ENCODE data around the gene RRP12.

Gene RRP12

DNA sequence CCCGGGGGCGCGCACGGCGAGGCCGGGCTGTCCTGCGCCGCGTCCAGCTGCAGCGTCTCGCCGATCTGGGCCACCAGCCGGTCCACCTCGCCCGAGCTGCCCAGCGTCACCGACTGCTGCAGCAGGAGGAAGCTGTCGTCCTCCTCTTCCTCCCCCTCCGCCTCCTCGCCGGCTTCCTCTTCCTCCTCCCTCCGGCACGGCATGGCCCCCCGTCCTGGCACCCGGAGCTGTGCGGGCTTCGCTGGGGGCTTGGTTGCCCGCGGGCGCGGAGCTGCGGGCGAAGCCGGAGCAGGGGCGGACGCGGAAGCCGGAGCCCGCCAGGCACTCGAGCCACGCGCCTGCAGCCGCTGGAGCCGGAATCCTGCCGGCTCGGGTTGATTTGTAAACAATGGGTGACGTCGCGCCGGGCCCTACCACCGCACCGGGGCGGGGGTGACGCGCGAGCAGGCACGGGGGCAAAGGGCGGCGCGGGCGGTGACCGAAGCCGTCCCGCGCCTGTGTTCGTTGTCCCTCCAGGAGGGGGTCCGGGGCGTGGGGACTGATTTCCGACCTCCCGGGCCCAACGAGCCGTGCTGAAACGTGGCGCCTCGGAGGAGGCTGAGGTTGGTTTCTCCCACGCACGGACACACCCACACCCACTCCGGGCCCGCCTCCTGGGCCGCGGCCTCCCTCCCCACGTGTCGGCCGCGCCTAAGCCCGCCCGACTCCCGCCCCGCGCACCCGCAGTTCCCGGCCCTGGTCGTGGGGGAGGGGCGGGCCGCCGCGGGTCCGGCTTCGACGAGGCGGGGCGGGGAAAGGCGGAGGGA is 66.6 kb downstream of the RRP12 start, which contains the start of gene FRAT2:
Gene FRAT2 (minus strand): TSS at position 360 of the 806 bp plus-strand sequence. CDS start 157 bp downstream, at position 203.
- DNase-seq = peak; percentile 85

DNA sequence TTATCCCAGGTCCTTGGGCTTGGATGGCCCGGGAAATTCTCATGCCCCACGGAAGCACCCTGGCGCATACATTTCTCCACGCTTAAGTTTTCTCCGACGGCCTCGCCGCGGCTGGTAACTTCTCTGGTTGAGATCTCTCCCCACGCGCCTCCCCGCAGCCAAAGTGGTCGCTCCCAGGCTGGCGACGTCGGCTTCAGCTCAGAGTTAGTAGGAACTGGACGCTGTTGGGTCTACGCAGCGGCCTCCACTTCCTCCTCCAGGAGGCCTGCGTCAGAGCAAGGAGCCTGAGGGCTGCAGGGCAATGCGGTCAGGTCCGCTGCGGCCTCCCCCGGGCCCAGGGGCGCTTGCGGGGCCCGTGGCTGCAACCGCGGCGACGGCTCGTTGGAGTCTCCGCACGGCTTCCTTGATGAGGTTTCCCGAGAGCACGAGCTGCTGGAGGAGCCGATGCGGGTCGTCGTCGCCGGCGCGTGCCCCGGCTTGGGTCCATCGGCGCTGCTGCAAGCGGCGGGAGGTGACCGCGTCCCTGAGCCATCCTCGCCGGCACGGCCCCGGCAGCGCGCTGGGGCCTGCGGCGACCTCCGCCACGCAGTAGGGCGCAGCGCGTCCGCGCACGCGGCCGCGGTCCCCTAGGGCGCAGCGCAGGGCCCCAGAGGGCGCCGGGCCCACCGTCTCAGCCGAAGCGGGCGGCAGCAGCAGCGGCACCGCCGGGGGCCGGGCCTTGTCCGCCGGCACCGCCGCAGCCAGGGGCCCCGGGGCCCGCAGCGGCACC is 67.4 kb downstream of the RRP12 start:
- no peak for DNase-seq

DNA sequence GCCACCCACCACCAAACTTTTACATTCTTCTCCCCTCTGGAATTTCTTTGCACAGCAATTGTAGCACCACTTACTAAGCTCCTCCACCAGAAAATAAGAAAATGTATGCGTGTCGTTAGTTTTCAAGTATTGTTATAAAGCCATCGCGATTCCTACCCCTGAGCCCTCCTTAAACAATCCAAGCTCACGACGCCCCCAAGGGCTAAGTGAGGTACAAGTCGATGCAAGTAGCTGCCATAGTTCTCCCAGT is 67.9 kb downstream of the RRP12 start:
- no peak for DNase-seq

DNA sequence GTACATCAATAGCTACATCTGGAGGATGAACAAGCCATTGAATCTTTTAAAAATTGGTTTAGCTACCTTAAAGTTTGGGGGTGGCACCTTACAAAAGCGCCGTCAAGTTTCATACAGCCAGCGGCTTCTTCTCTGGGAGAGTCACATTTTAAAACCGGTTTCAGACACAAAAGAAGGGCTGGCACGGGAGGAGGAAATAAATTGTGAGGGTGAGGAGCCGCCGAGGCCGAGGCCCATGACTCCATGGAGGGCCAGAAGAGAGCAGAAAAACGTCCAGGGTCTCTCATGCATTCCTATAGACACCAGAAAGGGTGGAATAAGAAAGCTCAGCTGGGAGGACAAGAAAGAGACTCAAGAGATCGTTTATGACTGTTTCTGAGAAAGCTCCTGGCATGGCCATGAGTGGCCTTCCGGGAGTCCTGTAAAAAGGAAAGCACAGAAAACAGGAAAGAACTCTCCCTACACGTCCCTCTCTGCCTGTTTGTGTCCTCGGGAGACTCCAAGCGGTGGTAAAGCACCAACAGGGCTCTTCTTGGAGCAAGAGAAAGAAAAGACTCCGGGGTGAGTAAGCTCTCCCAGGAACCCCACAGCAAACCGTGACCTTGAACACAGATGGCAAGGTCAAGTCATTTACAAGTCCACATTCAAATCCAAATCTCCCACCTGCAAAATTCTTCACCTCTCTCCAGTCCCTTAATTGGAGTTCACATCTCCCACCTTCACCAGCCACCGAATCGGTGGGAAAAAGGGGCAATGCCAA is 68.4 kb downstream of the RRP12 start:
- DNase-seq = no peak

DNA sequence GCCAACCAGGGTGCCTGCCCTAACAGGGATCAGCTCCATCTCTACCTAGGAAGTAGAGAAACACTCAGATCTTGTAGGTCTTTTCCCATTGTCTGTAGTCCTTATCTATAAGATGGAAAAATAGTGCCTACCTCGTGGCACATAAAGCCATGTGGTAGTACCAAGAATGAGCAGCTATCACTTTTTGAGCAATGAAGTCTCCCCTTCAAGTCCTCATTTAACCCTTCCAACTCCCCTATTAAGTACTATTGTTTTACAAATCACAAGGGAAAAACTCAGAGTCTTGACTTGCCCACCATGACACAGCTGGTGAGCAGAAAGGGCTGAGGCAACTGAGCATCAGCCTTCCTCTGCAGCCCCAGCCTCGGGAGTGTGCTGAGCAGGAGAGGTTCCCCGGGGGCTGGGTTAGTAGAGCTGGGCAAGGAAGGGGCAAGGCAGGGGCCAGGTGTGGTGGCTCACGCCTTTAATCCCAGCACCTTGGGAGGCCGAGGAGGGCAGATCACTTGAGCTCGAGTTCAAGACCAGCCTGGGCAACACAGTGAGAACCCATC is 69.9 kb downstream of the RRP12 start:
- no peak for DNase-seq

DNA sequence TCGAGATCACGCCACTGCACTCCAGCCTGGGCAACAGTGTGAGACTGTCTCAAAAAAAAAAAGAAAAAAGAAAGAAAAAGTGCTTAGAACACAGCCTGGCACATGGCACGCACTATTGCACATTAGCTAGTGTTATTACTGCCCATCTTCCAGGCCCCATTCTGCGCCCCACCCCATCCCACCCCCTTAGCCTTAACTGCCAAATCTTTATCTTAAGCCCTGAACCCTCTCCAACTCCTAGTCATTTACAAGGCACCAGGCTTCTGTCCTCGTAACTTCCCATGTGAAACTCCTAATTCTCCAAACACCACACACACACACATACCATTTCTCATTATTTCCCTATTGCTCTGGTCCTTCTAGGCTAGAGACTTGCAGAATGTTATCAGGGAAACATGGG is 71.4 kb downstream of the RRP12 start:
- no peak for DNase-seq

DNA sequence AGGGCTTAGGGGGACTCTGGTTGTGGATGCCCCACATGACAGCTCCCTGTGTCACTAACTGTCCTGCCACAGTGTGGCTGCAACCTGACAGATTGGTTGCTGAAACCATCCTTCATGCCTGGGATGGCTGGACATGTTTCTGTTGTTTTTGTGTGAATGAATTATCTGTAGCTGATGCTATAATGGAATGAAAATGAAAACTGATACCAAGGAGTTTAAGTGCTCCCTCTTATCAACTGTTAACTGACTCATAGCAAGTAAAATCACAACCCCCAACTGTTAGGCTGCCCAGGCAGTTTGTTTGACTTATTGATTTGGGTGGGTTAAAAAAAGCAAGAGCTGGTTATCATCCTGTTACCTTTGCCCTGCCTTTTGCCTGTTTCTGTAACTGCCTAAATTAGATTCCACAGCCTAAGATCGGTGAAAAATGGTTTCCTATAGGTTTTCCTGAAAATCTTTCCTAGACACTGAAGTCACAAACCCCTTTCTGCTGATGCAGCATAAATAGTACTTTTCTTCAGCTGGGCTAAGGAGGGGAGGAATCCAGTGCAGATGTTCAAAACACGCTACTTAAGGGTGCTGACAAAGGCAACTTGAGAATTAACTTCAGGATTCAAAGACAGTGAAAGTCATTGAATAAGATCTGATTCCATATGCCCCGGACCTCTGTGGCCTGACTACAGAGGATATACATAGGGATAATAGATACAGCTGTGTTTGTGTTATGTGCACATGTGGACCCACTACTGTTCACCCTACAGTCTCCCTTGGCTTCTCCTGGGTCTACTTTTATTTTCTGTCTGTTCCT is 72.3 kb downstream of the RRP12 start:
- DNase-seq = no peak

DNA sequence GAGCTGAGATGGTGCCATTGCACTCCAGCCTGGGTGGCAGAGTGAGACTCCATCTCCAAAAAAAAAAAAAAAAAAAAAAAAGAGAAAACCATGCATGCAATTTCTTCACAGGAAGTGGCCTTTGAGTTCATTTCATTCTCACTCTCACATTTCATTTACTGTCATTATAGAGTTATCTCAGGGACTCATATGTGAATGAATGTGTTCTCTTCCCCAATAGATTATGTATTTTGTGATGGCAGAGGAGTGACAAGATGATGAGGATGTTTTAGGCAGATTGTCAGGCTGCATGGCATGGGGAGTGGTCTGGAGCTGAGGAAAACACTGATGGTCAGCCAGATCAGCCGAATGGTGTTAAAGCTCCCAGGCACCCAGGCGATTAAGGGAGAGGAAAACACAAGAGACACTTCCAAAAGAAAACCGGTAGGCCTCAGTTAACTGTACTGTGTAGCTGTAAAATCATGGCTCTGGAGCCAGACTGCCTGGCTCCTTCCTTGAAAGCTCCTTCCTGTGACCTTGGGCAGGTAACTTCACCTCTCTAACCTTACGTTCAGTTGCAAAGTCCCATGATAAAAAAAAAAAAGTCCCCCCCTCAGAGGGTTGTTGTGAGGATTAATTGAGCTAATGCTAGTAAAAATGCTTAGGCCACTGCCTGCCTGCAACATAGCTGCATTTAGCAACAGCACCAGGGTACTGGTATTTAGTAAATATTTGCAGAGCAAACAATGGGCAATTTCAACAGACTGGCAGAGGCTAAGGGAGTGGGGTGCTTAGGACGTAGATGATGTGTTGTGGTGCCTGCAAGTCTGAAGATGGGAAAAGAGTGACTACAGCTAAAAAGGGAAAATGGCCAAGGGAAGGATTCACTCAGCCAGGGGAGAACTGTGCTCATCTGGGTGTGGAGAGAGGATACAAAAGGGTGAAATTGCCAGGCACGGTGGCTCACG is 73.5 kb downstream of the RRP12 start:
- DNase-seq = no peak

DNA sequence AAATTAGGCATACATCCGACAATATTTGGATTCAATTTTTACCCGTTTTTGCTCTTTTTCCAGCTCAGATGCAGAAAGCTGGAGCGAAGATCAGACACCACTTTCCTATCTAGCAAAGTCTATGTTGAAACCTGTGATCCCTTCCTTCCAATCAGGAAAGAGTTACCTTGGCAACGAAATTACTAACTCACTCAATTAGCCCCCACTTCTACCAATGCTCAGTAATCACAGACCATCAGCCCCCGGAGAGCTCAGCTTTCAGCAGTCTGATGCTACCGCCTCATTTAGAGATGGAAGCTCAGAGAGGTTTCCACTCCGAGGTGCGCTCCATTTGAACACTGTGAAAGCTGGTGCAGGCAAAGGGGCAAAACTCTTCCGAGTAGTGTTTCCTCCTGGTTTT is 75.4 kb downstream of the RRP12 start:
- DNase-seq = no peak

DNA sequence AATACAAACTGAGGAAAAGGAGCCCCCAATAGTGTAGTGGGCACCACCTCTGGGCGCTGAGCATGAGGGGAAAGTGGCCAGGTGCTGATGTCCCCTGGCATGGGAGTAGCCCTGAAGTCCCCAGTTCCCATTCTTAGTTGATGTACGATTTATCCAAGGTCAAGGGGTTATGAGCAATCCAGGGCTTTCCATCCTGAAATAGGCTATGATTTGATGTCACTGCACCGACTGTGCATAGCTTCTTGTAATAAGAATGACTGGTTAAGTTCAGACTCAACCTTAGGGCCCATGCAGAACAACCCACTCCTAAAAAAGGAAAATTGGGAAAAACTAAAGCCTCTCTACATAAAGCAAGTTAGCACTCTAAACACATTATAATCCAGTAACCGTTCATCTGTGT is 77.6 kb downstream of the RRP12 start:
- DNase-seq = no peak

DNA sequence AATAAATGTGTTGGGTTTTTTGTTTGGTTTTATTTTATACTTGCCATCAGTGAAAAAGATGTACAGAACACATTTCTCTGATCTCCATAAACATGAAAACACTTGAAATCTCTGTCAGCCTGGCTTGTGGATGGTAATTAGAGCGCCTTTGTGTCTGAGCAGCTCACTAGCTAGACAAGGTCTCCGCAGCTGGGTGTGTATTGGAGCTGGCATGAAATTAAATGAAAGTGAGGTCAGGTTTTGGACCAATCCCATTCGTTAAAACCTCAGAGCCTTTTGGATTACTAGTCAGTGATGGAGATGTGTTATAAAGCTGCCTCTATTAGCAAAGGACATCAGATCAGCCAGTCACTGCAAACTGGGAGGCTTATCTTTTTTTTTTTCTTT is 79.3 kb downstream of the RRP12 start:
- DNase-seq = no peak

DNA sequence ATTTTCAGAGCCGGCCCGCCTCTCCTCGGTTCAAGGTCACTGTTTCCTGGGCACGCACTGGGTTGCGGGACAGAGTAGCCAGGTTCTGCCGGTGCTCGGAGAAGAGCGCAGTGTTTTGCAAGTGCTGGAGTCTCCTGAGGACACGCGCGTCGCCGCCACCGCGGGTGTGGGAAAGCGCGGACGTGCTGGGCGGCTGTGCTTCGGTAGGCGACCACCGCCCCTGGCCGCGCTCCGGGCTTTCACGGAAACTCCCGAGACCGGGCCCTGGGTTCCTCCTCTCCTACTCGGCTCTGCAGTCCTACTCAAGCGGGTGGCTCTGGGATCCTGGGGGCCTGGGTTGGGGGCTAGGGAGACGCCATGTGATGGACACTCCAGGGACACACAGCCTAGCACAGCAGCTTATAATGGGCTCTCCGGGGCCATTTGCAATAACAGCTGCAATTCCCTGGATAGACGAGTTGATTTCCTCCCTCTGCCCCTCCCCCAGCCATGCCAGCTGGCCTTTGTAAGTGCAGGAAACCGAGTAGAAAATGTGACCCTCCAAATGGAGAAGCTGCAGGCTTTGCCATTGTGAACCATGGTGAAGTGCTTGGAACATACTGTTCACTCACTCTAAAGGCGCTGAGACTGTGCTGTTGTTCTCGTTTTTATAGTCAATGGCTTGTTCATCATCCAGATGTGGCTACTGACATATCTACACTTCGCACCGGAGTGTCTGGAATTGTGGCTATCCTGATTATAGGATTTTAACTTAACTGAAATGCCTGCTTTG is 79.9 kb downstream of the RRP12 start:
- DNase-seq = no peak

DNA sequence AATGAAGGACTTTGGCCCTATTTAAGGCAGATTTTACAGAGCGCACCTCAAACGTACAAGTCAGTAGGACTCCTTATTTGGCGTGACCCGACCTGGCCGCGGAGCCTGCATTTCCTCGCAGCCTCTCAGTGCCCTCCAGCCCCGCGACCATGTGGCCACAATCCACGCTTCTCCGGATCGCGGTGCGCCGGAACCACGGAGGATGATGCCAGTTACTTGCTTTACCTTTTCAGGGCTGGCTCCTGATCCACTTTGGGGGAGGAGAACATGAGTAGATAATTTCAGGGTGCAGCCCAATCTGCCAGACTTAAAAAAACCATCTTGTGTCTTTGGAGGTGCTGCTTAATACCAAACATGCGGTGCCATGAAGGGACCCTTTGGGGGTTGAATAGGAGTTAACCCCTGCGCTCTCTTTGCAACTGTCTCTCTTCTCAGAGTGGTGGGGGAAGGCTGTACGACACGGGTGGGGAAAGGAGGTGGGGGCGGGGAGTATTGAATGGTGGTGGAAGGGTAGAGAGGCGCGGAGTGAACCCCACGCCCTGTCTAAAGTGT is 80.6 kb downstream of the RRP12 start:
- DNase-seq = peak; percentile 5

DNA sequence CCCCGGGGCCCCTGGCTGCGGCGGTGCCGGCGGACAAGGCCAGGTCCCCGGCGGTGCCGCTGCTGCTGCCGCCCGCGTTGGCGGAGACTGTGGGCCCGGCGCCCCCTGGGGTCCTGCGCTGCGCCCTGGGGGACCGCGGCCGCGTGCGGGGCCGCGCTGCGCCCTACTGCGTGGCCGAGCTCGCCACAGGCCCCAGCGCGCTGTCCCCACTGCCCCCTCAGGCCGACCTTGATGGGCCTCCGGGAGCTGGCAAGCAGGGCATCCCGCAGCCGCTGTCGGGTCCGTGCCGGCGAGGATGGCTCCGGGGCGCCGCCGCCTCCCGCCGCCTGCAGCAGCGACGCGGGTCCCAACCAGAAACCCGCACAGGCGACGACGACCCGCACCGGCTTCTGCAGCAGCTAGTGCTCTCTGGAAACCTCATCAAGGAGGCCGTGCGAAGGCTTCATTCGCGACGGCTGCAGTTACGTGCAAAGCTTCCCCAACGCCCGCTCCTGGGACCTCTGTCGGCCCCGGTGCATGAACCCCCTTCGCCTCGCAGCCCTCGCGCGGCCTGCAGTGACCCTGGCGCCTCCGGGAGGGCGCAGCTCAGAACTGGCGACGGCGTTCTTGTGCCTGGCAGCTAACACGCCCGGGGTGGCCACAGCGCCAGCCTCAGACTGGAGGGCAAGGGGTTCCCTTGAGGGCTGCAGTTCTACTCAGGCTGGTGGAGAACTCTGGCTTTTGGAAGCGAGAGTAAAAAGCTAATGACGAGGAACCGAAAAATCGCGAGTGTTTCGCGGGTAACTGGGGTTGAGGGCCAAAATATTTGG is 81.3 kb downstream of the RRP12 start:
- DNase-seq = peak; percentile 29

DNA sequence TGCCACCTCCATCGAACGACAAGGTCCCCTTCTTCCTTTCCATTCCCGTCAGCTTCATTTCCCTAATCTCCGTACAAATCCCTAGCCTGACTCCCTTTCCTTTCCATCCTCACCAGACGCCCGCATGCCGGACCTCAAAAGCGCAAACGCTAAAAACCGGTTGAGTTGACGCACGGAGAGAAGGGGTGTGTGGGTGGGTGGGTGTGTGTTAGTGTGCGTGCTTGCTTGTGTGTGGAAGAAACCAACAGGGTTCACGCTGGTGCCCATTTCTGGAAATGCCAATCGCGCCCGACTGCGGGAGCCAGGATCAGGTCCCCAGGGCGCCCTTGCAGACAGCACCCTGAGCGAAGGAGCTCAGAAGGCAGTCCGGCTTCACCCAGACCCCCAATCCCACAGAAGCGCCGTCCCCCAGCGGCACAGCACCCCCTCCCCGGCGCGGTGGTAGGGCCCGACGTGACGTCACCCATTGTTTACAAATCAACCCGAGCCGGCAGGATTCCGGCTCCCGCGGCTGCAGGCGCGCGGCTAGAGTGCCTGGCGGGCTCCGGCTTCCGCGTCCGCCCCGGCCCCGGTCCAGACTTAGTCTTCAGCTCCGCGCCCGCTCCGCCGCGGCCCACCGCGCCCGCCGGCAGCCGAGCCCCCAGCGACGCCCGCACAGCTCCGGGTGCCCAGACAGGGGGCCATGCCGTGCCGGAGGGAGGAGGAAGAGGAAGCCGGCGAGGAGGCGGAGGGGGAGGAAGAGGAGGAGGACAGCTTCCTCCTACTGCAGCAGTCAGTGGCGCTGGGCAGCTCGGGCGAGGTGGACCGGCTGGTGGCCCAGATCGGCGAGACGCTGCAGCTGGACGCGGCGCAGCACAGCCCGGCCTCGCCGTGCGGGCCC is 82.1 kb downstream of the RRP12 start, which contains the start of gene FRAT1:
Gene FRAT1 (plus strand): TSS at position 500 of the 880 bp plus-strand sequence. CDS start 183 bp downstream, at position 683.
- peak; percentile 88 for DNase-seq

DNA sequence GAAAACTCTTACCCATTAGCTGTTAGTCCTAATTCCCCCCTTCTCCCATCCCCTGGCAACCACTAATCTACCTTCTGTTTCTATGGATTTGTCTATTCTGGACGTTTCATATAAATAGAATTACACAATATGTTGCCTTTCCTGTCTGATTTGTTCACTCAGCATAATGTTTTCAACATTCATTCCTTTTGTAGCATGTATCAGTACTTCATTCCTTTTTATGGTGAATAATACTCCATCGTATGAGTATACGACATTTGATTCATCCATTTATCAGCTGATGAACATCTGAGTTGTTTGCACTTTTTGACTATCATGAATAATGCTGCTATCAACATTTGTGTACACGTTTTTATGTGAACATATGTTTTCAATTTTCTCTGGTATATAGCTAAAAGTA is 86.5 kb downstream of the RRP12 start:
- no peak for DNase-seq

DNA sequence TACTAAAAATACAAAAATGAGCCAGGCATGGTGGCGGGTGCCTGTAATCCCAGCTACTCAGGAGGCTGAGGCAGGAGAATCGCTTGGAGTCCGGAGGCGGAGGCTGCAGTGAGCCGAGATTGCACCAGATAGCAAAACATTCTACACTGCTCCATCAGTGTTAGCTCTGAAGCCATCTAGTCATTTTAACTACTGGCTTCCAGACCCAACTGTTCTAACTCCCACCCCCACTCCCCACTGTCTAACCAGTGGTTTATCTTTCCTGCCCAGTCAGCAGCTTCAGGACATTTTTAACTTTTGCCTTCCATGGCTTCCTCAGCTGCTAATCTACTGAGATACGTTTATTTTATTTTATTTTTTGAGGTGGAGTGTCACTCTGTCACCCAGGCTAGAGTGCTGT is 88.2 kb downstream of the RRP12 start:
- no peak for DNase-seq

DNA sequence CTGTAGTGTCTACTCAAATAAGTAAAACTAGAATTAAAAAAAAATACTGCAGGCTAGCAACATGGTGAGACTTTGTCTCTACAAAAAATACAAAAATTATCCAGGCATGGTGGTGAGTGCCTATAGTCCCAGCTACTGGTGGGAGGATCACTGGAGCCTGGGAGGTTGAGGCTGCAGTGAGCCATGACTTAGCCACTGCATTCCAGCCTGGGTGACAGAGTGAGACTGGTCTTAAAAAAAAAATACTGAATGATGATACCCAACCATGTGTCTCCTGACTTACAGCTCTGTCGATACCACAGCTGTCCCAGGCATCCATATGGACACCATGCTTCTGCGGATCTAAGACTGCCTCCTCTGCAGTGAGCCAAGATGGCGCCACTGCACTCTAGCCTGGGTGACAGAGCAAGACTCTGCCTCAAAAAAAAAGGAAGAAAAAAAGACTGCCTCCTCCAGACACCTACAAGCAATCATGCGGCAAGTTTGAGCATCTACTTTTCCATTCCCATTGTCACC is 90.0 kb downstream of the RRP12 start:
- no peak for DNase-seq

Measured in effector CD8-positive, alpha-beta T cell (primary cell).